SK-N-SH (cell line): Measurements from ENCODE around the gene HHAT. TPM values are rescaled to one million over a fixed set of nuclear protein-coding genes. Genes with fewer than 3 reads are reported as not detected.

ENCODE experiments used
- CTCF ChIA-PET: fragments of 300-600, 350-600 bp; formaldehyde crosslinking; extraction: SDS; loops from one replicate; lab custom pipeline; 2021; lab: Yijun Ruan, JAX
- POLR2A ChIA-PET: fragments of 350-600 bp; sonication (Branson Sonifier 250); formaldehyde crosslinking; extraction: SDS; loops from one replicate; lab custom pipeline; 2020; ENCODE audit warnings: antibody characterized with exemption, inconsistent platforms; lab: Yijun Ruan, JAX
- DNase-seq: peaks from one replicate; pipeline ENCODE4 v3.0.0; 2012
- H2AFZ ChIP-seq: fragments of 200-600 bp; sonication (generic); 2 replicates; pipeline ENCODE4 v1.8.1; 2016; ENCODE audit warnings: antibody characterized with exemption, mild to moderate bottlenecking, low read depth
- H3F3A ChIP-seq: fragments of 200-600 bp; sonication (generic); replicated peaks from 2 replicates; pipeline ENCODE3; 2016; ENCODE audit warnings: antibody characterized with exemption, mild to moderate bottlenecking; ENCODE audit not compliant: insufficient read depth
- H3K27ac ChIP-seq, 2 experiments: fragments of 200-500 bp in 1 of 2; fragments of 200-600 bp in 1 of 2; sonication (Bioruptor generic) in 1 of 2; sonication (generic), shearing (Covaris generic) in 1 of 2; 2 replicates each; pipeline versions ENCODE4 v1.5.1 to v1.6.1; 2014 to 2016; ENCODE audit warnings: low read depth in 2 of 2, inconsistent platforms in 1 of 2, low read length in 1 of 2, mild to moderate bottlenecking in 1 of 2, mixed read lengths in 1 of 2
- H3K27me3 ChIP-seq: fragments of 200-600 bp; sonication (generic), shearing (Covaris generic); 2 replicates; pipeline ENCODE4 v1.6.1; 2016; ENCODE audit warnings: mixed run types; ENCODE audit not compliant: insufficient read depth
- H3K36me3 ChIP-seq, 2 experiments: fragments of 200-500 bp in 1 of 2; fragments of 200-600 bp in 1 of 2; sonication (Bioruptor generic) in 1 of 2; sonication (generic) in 1 of 2; replicated peaks in 1 of 2; 2 replicates each; pipeline versions ENCODE3 to v1.5.1; 2014 to 2016; ENCODE audit warnings: low read length in 1 of 2, mild to moderate bottlenecking in 1 of 2; ENCODE audit not compliant: insufficient read depth in 2 of 2, control insufficient read depth in 1 of 2
- H3K4me1 ChIP-seq, 2 experiments: fragments of 200-500 bp in 1 of 2; fragments of 200-600 bp in 1 of 2; sonication (Bioruptor generic) in 1 of 2; sonication (generic), shearing (Covaris generic) in 1 of 2; 2 replicates each; pipeline versions ENCODE4 v1.5.1 to v1.6.1; 2014 to 2016; ENCODE audit warnings: low read depth in 1 of 2, low read length in 1 of 2, mixed run types in 1 of 2; ENCODE audit not compliant: insufficient read depth in 2 of 2, control insufficient read depth in 1 of 2
- H3K4me2 ChIP-seq: fragments of 200-600 bp; sonication (generic), shearing (Covaris generic); 2 replicates; pipeline ENCODE4 v1.6.1; 2017; ENCODE audit warnings: mixed run types
- H3K4me3 ChIP-seq, 2 experiments: fragments of 200-500 bp in 1 of 2; fragments of 200-600 bp in 1 of 2; sonication (Bioruptor generic) in 1 of 2; sonication (generic), shearing (Covaris generic) in 1 of 2; 2 replicates each; pipeline versions ENCODE4 v1.5.1 to v1.8.1; 2014 to 2016; ENCODE audit warnings: low read depth in 2 of 2, inconsistent platforms in 1 of 2, low read length in 1 of 2, mild to moderate bottlenecking in 1 of 2, mixed read lengths in 1 of 2, moderate library complexity in 1 of 2
- H3K79me2 ChIP-seq: fragments of 200-600 bp; sonication (generic); 2 replicates; pipeline ENCODE4 v1.8.1; 2017; ENCODE audit warnings: mild to moderate bottlenecking; ENCODE audit not compliant: insufficient read depth
- H3K9ac ChIP-seq: fragments of 200-600 bp; sonication (generic); 2 replicates; pipeline ENCODE4 v1.6.1; 2017; ENCODE audit warnings: mixed run types
- H3K9me2 ChIP-seq: fragments of 200-600 bp; sonication (generic); 2 replicates; pipeline ENCODE4 v1.6.1; 2017; ENCODE audit warnings: mixed run types
- H3K9me3 ChIP-seq: fragments of 200-600 bp; sonication (generic); 2 replicates; pipeline ENCODE4 v1.6.1; 2017; ENCODE audit warnings: mixed run types, mild to moderate bottlenecking, moderate library complexity
- H4K20me1 ChIP-seq: fragments of 200-600 bp; sonication (generic); 2 replicates; pipeline ENCODE4 v1.6.1; 2017; ENCODE audit warnings: mild to moderate bottlenecking, mixed run types; ENCODE audit not compliant: insufficient read depth
- CHD2 ChIP-seq: fragments of 150-350 bp; IDR thresholded peaks from 2 replicates; pipeline ENCODE4 v1.6.1; 2018; ENCODE audit warnings: low read length; ENCODE audit not compliant: partially characterized antibody
- EZH2phosphoT487 ChIP-seq: fragments of 200-600 bp; sonication (generic); IDR thresholded peaks from 2 replicates; pipeline ENCODE4 v1.6.1; 2017; ENCODE audit warnings: low read depth, mixed run types, mild to moderate bottlenecking, antibody characterized with exemption, moderate library complexity, borderline replicate concordance
- FOXJ3 ChIP-seq: sonication (generic); formaldehyde crosslinking; IDR thresholded peaks from 2 replicates; pipeline ENCODE4 v1.5.1; 2020; ENCODE audit warnings: mild to moderate bottlenecking, missing genetic modification reagents
- FOXM1 ChIP-seq: IDR thresholded peaks from 2 replicates; pipeline ENCODE4 v1.4.0; 2012; ENCODE audit warnings: low read depth, mild to moderate bottlenecking
- GATA2 ChIP-seq: sonication (generic); formaldehyde crosslinking; IDR thresholded peaks from 2 replicates; pipeline ENCODE4 v1.5.0; 2020; ENCODE audit warnings: mild to moderate bottlenecking, missing genetic modification reagents
- IRF3 ChIP-seq: fragments of 150-350 bp; IDR thresholded peaks from 2 replicates; pipeline ENCODE4 v1.6.1; 2016; ENCODE audit warnings: mild to moderate bottlenecking, low read depth, low read length
- MAX ChIP-seq: IDR thresholded peaks from 2 replicates; pipeline ENCODE4 v1.4.0; 2012; ENCODE audit warnings: low read depth
- MEF2A ChIP-seq: IDR thresholded peaks from 2 replicates; pipeline ENCODE4 v1.4.0; 2012; ENCODE audit warnings: low read depth, borderline replicate concordance
- NFIC ChIP-seq: IDR thresholded peaks from 2 replicates; pipeline ENCODE4 v1.4.0; 2012; ENCODE audit warnings: borderline replicate concordance
- NRF1 ChIP-seq: IDR thresholded peaks from 2 replicates; pipeline ENCODE4 v1.6.1; 2012; ENCODE audit warnings: low read depth, mild to moderate bottlenecking, low read length
- PBX3 ChIP-seq: IDR thresholded peaks from 2 replicates; pipeline ENCODE4; 2012
- POLR2AphosphoS5 ChIP-seq: IDR thresholded peaks from 2 replicates; pipeline ENCODE4 v1.6.1; 2012; ENCODE audit warnings: low read depth, low read length
- RAD21 ChIP-seq: IDR thresholded peaks from 2 replicates; pipeline ENCODE4 v1.6.1; 2012; ENCODE audit warnings: mild to moderate bottlenecking, low read length
- RCOR1 ChIP-seq: fragments of 150-350 bp; IDR thresholded peaks from 2 replicates; pipeline ENCODE4 v1.6.1; 2017; ENCODE audit warnings: antibody characterized with exemption, low read length
- RFX5 ChIP-seq: IDR thresholded peaks from 2 replicates; pipeline ENCODE4 v1.6.1; 2012; ENCODE audit warnings: mild to moderate bottlenecking, improper control_type of control experiment, low read length
- RXRA ChIP-seq: IDR thresholded peaks from 2 replicates; pipeline ENCODE4 v1.4.0; 2012; ENCODE audit warnings: low read depth, mild to moderate bottlenecking, borderline replicate concordance
- SIN3A ChIP-seq: IDR thresholded peaks from 2 replicates; pipeline ENCODE4 v1.6.1; 2012; ENCODE audit warnings: low read depth, mild to moderate bottlenecking, low read length, moderate library complexity, borderline replicate concordance
- SMC3 ChIP-seq: IDR thresholded peaks from 2 replicates; pipeline ENCODE4 v1.6.1; 2012; ENCODE audit warnings: low read depth, low read length, improper control_type of control experiment
- TAF1 ChIP-seq: IDR thresholded peaks from 2 replicates; pipeline ENCODE4 v1.6.1; 2012; ENCODE audit warnings: low read depth, mild to moderate bottlenecking, low read length, moderate library complexity, borderline replicate concordance
- TCF12 ChIP-seq: IDR thresholded peaks from 2 replicates; pipeline ENCODE4 v1.4.0; 2012
- USF1 ChIP-seq: IDR thresholded peaks from 2 replicates; pipeline ENCODE4 v1.4.0; 2012; ENCODE audit warnings: low read depth, borderline replicate concordance
- YY1 ChIP-seq: IDR thresholded peaks from 2 replicates; pipeline ENCODE4 v1.4.0; 2012; ENCODE audit warnings: low read depth, mild to moderate bottlenecking
- WGBS: methylation state at CpG from one replicate; pipeline ENCODE4 v1.1.6; 2017; ENCODE audit warnings: low lambda C conversion rate; 5-methylcytosine and 5-hydroxymethylcytosine counted together
- polyA plus RNA-seq, 3 experiments: library from polyadenylated mRNA; depleted of rRNA; stranded (reverse); fragments of >200 nt; gene quantifications; 2 replicates each; pipeline ENCODE4 v1.2.3, GENCODE V29; 2012
- TF ChIP-seq, protein P1 (sequence below): fragments of 150-350 bp; IDR thresholded peaks from 2 replicates; pipeline ENCODE4 v1.6.1; 2017; ENCODE audit warnings: antibody characterized with exemption, low read length, low read depth, borderline replicate concordance

The HHAT gene
- polyA plus RNA-seq, 1 of the 3 experiments (the other 2 are of a cell fraction), result 8.1 TPM

- no peak for DNase-seq
- ChIA-PET POLR2A (no interaction called here), CTCF (interaction anchor here (0.7 to 1.7 kb wide), 7 partner anchors 9 to 677 kb away, joined by 3 to 17 read pairs (median 3); partner anchors contain the start of gene KCNH1)
- H3K79me2 ChIP-seq, result no peaks in the 10 kb centered on the region
- no peaks in the 10 kb centered on the region for H4K20me1 ChIP-seq
- 88% methylated on average over 6 of the region's 6 CpGs for WGBS
- H3K27me3 ChIP-seq, result no peaks in the 10 kb centered on the region
- no peaks in the 10 kb centered on the region for H3K36me3 ChIP-seq
- H2AFZ ChIP-seq, result no peak overlapping the region
- H3K9ac ChIP-seq, result no peak overlapping the region
- H3K9me2 ChIP-seq, result no peaks in the 10 kb centered on the region
- no peak overlapping the region for H3K27ac ChIP-seq
- TF ChIP-seq NRF1 (no peak), YY1 (no peak), USF1 (no peak), TAF1 (no peak), SMC3 (no peak), FOXM1 (no peak), RFX5 (no peak), TCF12 (no peak), PBX3 (no peak), RCOR1 (no peak), SIN3A (no peak), POLR2AphosphoS5 (no peak), GATA2 (CRISPR knock-in tag) (no peak), RAD21 (no peak), EZH2phosphoT487 (no peak), CHD2 (no peak), FOXJ3 (no peak), NFIC (no peak), MEF2A (no peak)
- H3K4me2 ChIP-seq, result no peak overlapping the region
- H3K4me3 ChIP-seq, result no peak overlapping the region
- no peaks in the 10 kb centered on the region for H3K9me3 ChIP-seq
- H3K4me1 ChIP-seq, result no peaks in the 10 kb centered on the region
- no peaks in the 10 kb centered on the region for H3F3A ChIP-seq
Measured at GRCh38 chr1:210456731-210457255, 128.1 kb downstream of the HHAT start.

DNA sequence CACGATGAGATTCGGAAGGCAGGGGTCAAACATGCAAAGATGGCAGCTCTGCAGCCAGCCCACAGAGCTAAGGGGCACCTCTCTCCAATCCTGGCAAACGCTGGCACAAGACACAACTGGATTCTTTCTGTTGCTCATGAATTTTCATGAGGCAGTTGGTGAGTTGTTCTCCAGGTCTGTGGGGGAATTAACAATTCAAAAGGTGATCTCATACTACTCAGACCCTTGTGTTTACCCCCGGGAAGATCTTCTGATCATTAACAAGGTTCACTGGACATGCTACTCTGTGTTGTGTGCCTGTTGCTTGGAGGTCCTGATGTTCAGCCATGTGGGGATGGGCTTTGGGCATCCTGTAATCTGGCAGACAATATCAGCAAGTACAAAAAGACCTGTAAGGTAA lies 128.9 kb downstream of the HHAT start:
- TF ChIP-seq, protein P1, sequence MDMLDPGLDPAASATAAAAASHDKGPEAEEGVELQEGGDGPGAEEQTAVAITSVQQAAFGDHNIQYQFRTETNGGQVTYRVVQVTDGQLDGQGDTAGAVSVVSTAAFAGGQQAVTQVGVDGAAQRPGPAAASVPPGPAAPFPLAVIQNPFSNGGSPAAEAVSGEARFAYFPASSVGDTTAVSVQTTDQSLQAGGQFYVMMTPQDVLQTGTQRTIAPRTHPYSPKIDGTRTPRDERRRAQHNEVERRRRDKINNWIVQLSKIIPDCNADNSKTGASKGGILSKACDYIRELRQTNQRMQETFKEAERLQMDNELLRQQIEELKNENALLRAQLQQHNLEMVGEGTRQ, result no peak
- TF ChIP-seq SIN3A (no peak), RFX5 (no peak), MAX (no peak), PBX3 (no peak), RAD21 (no peak), YY1 (no peak), SMC3 (no peak), FOXM1 (no peak), RXRA (no peak), IRF3 (no peak), MEF2A (no peak), EZH2phosphoT487 (no peak)
- H3K27ac ChIP-seq, result no peak overlapping the region
- no peaks in the 10 kb centered on the region for H3K4me1 ChIP-seq
- no peaks in the 10 kb centered on the region for H4K20me1 ChIP-seq
- no peak for DNase-seq
- no peaks in the 10 kb centered on the region for H3F3A ChIP-seq
- no peaks in the 10 kb centered on the region for H3K79me2 ChIP-seq
- H3K9me2 ChIP-seq, result no peaks in the 10 kb centered on the region
- H3K36me3 ChIP-seq, result no peaks in the 10 kb centered on the region
- ChIA-PET CTCF (interaction anchor here (1.0 to 1.7 kb wide), 3 partner anchors 9 to 677 kb away, joined by 4 to 17 read pairs (median 6); partner anchors contain the start of gene KCNH1), POLR2A (no interaction called here)
- no peaks in the 10 kb centered on the region for H3K27me3 ChIP-seq
- H3K4me3 ChIP-seq, result no peak overlapping the region
- no peak overlapping the region for H3K9ac ChIP-seq
- no peaks in the 10 kb centered on the region for H3K9me3 ChIP-seq
- H2AFZ ChIP-seq, result no peak overlapping the region
- 70% methylated on average over 4 of the region's 4 CpGs for WGBS
- no peak overlapping the region for H3K4me2 ChIP-seq
